NCI-H345 treated with DMSO at 0.1 percent for 48 hours (cell line): ENCODE measurements around the gene RNF38.
"Not testable (repeated sequence)": the region's sequence is repeated elsewhere in the genome, so short reads cannot be mapped to it uniquely, and the experiment has no call there.

Experiments
- DNase-seq: peaks from one replicate; lab custom pipeline; 2025; ENCODE audit not compliant: unreplicated experiment; lab: John Stamatoyannopoulos, UW

Gene RNF38

DNA sequence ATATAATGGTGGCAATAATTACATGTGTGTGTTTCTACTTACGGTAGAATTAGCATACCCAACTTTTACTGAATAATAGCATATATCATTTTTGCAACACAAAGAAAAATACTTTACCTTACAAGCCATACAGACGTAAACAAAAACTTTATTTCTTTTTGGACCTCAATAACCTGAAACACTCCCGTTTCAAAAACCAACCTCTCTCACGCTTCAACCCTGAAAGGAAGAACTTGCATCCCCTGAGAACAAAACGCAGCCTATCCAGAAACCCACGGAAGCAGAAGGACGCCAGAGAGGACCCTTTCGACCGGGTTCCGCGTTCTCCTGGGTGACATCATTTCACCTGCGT, at the start of gene RNF38:
RNF38 (minus strand) TSS at position 290 of the 352 bp plus-strand sequence; CDS start at position 129, 161 bp downstream.
- DNase-seq: no peak

- not testable (repeated sequence) for DNase-seq
Measured at GRCh38 chr9:36448555-36448954, 48.5 kb upstream of the RNF38 start.

GRCh38 chr9:36448017-36448416, 47.9 kb upstream of the RNF38 start:
- no peak for DNase-seq

- not testable (repeated sequence) for DNase-seq
Measured at GRCh38 chr9:36446678-36447077, 46.6 kb upstream of the RNF38 start.

- DNase-seq: no peak
Measured at GRCh38 chr9:36445800-36446361, 45.8 kb upstream of the RNF38 start.

- DNase-seq: no peak
Measured at GRCh38 chr9:36444203-36444602, 44.1 kb upstream of the RNF38 start.

DNA sequence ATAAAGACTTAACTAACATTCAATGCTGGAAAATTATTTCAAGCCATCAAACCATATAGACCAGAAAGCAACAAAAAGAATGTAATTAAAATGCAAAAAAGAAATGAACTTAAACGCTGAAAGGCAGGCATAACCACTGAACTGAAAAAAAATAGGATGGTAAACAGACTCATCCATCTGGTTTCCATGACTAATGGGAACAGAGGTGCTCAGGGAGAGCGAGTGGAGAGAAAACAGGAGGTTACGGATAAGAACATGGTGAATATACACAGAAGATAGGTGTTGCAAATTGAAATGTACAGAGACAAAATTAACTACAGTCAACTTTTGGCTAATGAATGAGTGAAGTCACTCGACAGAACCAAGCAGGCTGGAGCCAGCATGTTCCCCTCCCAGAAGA, 43.5 kb upstream of the RNF38 start:
- no peak for DNase-seq

DNA sequence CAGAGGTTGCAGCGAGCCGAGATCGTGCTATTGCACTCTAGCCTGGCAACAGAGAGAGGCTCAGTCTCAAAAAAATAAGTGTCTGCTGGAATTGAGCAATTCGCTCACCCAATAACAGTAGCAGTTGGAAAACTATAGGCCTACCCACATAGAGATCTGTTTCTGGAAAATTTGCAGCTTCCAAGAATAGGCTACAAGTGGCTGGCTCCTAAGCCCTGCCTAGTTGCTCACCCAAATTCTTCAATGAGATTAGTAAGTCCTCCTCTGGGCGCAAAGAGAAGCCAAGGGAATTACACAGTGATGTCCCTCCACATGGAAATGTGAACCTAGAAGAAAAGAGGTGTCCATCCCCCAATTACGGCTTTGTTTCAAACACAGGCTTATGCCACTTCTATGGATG, 42.6 kb upstream of the RNF38 start:
- DNase-seq: no peak

GRCh38 chr9:36441966-36442365, 41.9 kb upstream of the RNF38 start:
- no peak for DNase-seq

- DNase-seq: no peak
Measured at GRCh38 chr9:36438536-36439236, 38.6 kb upstream of the RNF38 start.

DNA sequence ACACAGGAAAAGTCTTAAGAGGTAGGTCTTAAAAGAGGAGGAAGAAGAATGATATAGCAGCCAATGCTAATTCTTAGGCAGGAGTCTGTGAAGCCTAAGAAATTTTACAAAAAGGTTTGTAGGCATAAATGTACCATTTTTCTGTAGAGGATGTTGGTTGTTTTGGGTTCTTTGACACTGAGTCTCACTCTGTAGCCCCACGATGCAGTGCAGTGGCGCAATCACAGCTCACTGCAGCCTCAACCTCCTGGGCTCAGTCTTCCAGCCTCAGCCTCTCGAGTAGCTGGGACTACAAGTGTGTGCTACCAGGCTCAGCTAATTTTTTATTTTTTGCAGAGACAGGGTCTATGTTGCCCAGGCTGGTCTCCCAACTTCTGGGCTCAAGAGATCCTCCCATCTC, 37.7 kb upstream of the RNF38 start:
- no peak for DNase-seq

- no peak for DNase-seq
Measured at GRCh38 chr9:36436909-36437308, 36.8 kb upstream of the RNF38 start.

DNA sequence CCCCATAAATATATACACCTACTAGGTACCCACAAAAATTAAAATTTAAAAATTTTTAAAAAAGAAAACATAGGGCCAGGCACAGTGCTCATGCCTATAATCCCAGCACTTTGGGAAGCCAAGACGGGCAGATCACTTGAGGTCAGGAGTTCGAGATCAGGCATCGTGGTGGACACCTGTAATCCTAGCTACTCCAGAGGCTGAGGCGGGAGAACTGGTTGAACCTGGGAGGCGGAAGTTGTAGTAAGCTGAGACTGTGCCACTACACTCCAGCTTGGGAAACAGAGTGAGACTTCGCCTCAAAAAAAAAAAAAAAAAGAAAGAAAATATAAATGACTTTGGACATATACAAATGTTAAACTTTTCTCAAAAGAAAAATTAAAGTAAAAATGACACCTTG, 33.3 kb upstream of the RNF38 start:
- DNase-seq: no peak

- no peak for DNase-seq
Measured at GRCh38 chr9:36431078-36431477, 31.0 kb upstream of the RNF38 start.

DNA sequence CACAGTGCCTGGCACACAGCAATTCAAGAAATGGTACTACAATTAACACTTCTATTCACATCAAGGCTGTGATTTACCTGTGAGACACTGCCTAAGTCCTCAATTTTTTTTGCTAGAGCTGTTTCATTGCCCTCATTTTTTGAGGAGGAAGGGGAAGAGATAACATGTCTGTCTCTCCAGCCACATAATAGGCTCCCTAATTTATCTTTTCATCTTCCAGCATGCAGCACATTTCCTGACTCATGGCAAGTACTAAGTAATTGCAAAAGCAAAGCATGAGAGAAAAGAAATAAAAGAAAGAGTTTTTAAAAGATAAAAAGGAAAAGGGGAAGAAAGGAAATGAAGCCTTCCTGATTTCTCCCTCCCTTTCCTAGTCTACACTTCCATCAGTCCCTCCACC, 26.9 kb upstream of the RNF38 start:
- no peak for DNase-seq

- no peak for DNase-seq
Measured at GRCh38 chr9:36426348-36426747, 26.3 kb upstream of the RNF38 start.

GRCh38 chr9:36424289-36425055, 24.4 kb upstream of the RNF38 start:
- no peak for DNase-seq

DNA sequence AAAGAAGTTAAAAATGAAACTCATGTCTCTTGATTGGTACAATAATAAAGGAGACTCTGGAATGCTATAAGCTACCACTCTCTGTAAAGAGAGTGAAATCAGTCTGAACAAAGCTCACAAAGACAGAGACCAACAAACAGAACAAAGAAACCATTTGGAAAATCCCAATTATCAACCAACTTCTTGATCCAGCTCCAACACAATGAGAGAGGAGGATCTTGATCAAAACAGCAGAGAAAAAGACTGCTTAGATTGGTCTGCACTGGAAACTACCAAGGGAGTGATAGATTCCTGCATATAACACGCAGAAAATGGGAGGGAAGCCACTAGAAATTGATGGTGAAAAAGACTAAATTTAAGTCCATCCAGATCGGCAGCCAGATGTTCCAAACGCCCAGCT, 23.1 kb upstream of the RNF38 start:
- no peak for DNase-seq

DNA sequence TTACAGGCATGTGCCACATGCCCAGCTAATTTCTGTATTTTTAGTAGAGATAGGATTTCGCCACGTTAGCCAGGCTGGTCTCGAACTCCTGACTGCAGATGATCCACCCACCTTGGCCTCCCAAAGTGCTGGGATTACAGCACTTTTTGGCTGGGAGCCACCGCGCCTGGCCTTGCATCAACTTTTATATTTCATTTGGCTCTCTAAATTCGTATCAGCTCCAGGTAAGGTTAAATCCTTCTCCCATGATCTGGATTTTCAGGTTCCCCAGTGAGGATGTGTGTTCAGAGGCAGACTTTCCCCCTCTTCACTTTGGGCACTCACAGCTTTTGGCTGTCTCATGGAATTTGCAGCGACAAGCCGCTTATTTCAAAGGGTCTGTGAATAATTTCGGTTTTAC, 16.8 kb upstream of the RNF38 start:
- DNase-seq: no peak

GRCh38 chr9:36415822-36416525, 15.9 kb upstream of the RNF38 start:
- no peak for DNase-seq

GRCh38 chr9:36411410-36411809, 11.3 kb upstream of the RNF38 start:
- DNase-seq: not testable (repeated sequence)

DNA sequence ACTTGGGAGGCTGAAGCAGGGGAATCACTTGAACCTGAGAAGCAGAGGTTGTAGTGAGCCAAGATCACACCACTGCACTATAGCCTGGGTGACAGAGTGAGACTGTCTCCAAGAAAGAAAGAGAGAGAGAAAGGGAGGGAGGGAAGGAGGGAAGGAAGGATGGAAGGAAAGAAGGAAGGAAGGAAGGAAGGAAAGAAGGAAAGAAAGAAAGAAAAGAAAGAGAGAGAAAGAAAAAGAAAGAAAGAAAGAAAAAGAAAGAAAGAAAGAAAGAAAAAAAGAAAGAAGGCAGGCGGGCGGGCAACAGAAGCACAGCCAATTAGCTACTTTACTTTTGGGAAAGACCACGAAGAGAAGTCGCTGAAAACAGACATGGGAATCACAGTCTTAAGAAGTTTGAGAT, 9.0 kb upstream of the RNF38 start:
- not testable (repeated sequence) for DNase-seq
